AG08395 (cell line): ENCODE measurements around the gene TBC1D7.

Experiments used
- DNase-seq: peaks from one replicate; pipeline ENCODE4 v3.0.0; 2012; ENCODE audit warnings: mixed read lengths, low spot score

TBC1D7 gene

GRCh38 chr6:13319891-13320564 lies 8.3 kb downstream of the TBC1D7 start:
- no peak for DNase-seq

- DNase-seq, result no peak
Observed at GRCh38 chr6:13318821-13319220, 9.5 kb downstream of the TBC1D7 start.

- no peak for DNase-seq
Observed at GRCh38 chr6:13315896-13316295, 12.4 kb downstream of the TBC1D7 start.

- DNase-seq, result no peak
Observed at GRCh38 chr6:13314806-13315205, 13.5 kb downstream of the TBC1D7 start.

- DNase-seq, result no peak
Observed at GRCh38 chr6:13311155-13311554, 17.2 kb downstream of the TBC1D7 start.

GRCh38 chr6:13308332-13308731 lies 20.0 kb downstream of the TBC1D7 start:
- DNase-seq, result no peak

- DNase-seq, result no peak
Observed at GRCh38 chr6:13307508-13307995, 20.8 kb downstream of the TBC1D7 start.

GRCh38 chr6:13305791-13306190 lies 22.5 kb downstream of the TBC1D7 start:
- no peak for DNase-seq

- DNase-seq, result no peak
Observed at GRCh38 chr6:13305288-13305687, 23.0 kb downstream of the TBC1D7 start.

- no peak for DNase-seq
Observed at GRCh38 chr6:13304580-13305260, 23.6 kb downstream of the TBC1D7 start.

- no peak for DNase-seq
Observed at GRCh38 chr6:13304101-13304500, 24.2 kb downstream of the TBC1D7 start.

GRCh38 chr6:13303668-13304017 lies 24.7 kb downstream of the TBC1D7 start:
- DNase-seq, result no peak

GRCh38 chr6:13302751-13303667 lies 25.3 kb downstream of the TBC1D7 start:
- peak; percentile 98 for DNase-seq

- no peak for DNase-seq
Observed at GRCh38 chr6:13302291-13302690, 26.0 kb downstream of the TBC1D7 start.

- no peak for DNase-seq
Observed at GRCh38 chr6:13300643-13301590, 27.4 kb downstream of the TBC1D7 start.

GRCh38 chr6:13299918-13300317 lies 28.4 kb downstream of the TBC1D7 start:
- DNase-seq, result no peak

GRCh38 chr6:13299403-13299821 lies 28.9 kb downstream of the TBC1D7 start:
- DNase-seq, result no peak

GRCh38 chr6:13298446-13298845 lies 29.9 kb downstream of the TBC1D7 start:
- no peak for DNase-seq

- DNase-seq, result no peak
Observed at GRCh38 chr6:13297391-13297790, 30.9 kb downstream of the TBC1D7 start.

GRCh38 chr6:13296536-13296997 lies 31.8 kb downstream of the TBC1D7 start:
- DNase-seq, result no peak

GRCh38 chr6:13295576-13295975 lies 32.8 kb downstream of the TBC1D7 start:
- no peak for DNase-seq
